ENCODE data around the gene SLC12A4. TPM values are rescaled to one million over a fixed set of nuclear protein-coding genes. Genes with fewer than 3 reads are reported as not detected.

SLC12A4 gene
- total and polyA plus RNA-seq, 2 experiments from 2014 or later, result 19.9 to 53.0 TPM

- Mint-ChIP-seq H3K4me3 (no peak overlapping the region), H3K27ac (no peak overlapping the region), H3K36me3 (ENCODE audit: low read depth) (no peaks in the 10 kb centered on the region), H3K9me3 (no peaks in the 10 kb centered on the region; the same call in 2 of the 3 replicates), H3K4me1 (no peaks in the 10 kb centered on the region), H3K27me3 (ENCODE audit: insufficient read depth, low read depth, poor library complexity) (peaks cover 15% of the 10 kb centered on the region)
- Histone ChIP-seq H3K79me2 (replicated peaks; ENCODE audit: insufficient read depth) (no peaks in the 10 kb centered on the region), H3K9me2 (ENCODE audit: insufficient read depth) (no peaks in the 10 kb centered on the region), H3F3A (replicated peaks; ENCODE audit: low read depth) (no peaks in the 10 kb centered on the region), H2AFZ (peak overlapping the region; percentile 96), H3K27me3 (ENCODE audit: insufficient read depth) (peaks cover 3% of the 10 kb centered on the region; the same call in 1 of the 2 replicates), H4K20me1 (replicated peaks; ENCODE audit: insufficient read depth) (no peaks in the 10 kb centered on the region), H3K27ac (ENCODE audit: low read depth) (no peak overlapping the region), H3K4me2 (peak overlapping the region; percentile 66; the same call in 1 of the 2 replicates), H3K4me3 (peak overlapping the region; percentile 32; the same call in 1 of the 2 replicates), H3K4me1 (ENCODE audit: insufficient read depth) (no peaks in the 10 kb centered on the region), H3K36me3 (ENCODE audit: insufficient read depth) (no peaks in the 10 kb centered on the region)
- TF ChIP-seq CREB1 (CRISPR knock-in tag; IDR thresholded peaks at IDR 0.05; ENCODE audit: low read depth) (peak; percentile 69; the same call in 1 of the 2 replicates), ETS1 (IDR thresholded peaks at IDR 0.05) (no peak), POLR2AphosphoS5 (IDR thresholded peaks at IDR 0.05; ENCODE audit: low read depth) (no peak), CTCF (conservative IDR thresholded peaks at IDR 0.05; ENCODE audit: low read depth in 2 of 2) (peak; percentile 76 to 93), REST (IDR thresholded peaks at IDR 0.05; ENCODE audit: unreplicated experiment) (no peak), ZNF331 (CRISPR knock-in tag; IDR thresholded peaks at IDR 0.05; ENCODE audit: low read depth) (no peak)
- ATAC-seq, result peak; percentile 94
- peak; percentile 88 for DNase-seq (ENCODE audit: low spot score)
Measured at GRCh38 chr16:67993207-67994039, 25.0 kb upstream of the SLC12A4 start.
